Measurements from ENCODE around the gene MVB12B.
"Not testable (repeated sequence)": the region's sequence is repeated elsewhere in the genome, so short reads cannot be mapped to it uniquely, and the experiment has no call there.

MVB12B gene

GRCh38 chr9:126326228-126327005 lies at the start of gene MVB12B:
Gene MVB12B (plus strand): TSS chr9:126326829. CDS start chr9:126326930, 101 bp downstream.
- DNase-seq = no peak

GRCh38 chr9:126283799-126284465 lies 42.7 kb upstream of the MVB12B start:
- DNase-seq = no peak

- not testable (repeated sequence) for DNase-seq
These were observed 41.0 kb upstream of the MVB12B start for GRCh38 chr9:126285652-126286051.

- no peak for DNase-seq
These were observed 39.3 kb upstream of the MVB12B start for GRCh38 chr9:126287166-126287866.

- DNase-seq = no peak
These were observed 35.8 kb upstream of the MVB12B start for GRCh38 chr9:126290871-126291270.

GRCh38 chr9:126291925-126292324 lies 34.7 kb upstream of the MVB12B start:
- no peak for DNase-seq

GRCh38 chr9:126292736-126293521 lies 33.7 kb upstream of the MVB12B start:
- DNase-seq = no peak

- no peak for DNase-seq
These were observed 33.1 kb upstream of the MVB12B start for GRCh38 chr9:126293522-126293889.

GRCh38 chr9:126294331-126295081 lies 32.1 kb upstream of the MVB12B start:
- DNase-seq = no peak

GRCh38 chr9:126295082-126295477 lies 31.5 kb upstream of the MVB12B start:
- DNase-seq = no peak

GRCh38 chr9:126295516-126295915 lies 31.1 kb upstream of the MVB12B start:
- DNase-seq = no peak

GRCh38 chr9:126295936-126296600 lies 30.6 kb upstream of the MVB12B start:
- no peak for DNase-seq

GRCh38 chr9:126296687-126297086 lies 29.9 kb upstream of the MVB12B start:
- DNase-seq = no peak

GRCh38 chr9:126297661-126298060 lies 29.0 kb upstream of the MVB12B start:
- DNase-seq = no peak

GRCh38 chr9:126298063-126298801 lies 28.4 kb upstream of the MVB12B start:
- no peak for DNase-seq

- no peak for DNase-seq
These were observed 26.8 kb upstream of the MVB12B start for GRCh38 chr9:126299706-126300276.

GRCh38 chr9:126301196-126301595 lies 25.4 kb upstream of the MVB12B start:
- no peak for DNase-seq

GRCh38 chr9:126301985-126302603 lies 24.5 kb upstream of the MVB12B start:
- no peak for DNase-seq

GRCh38 chr9:126302730-126303129 lies 23.9 kb upstream of the MVB12B start:
- DNase-seq = no peak

- no peak for DNase-seq
These were observed 23.1 kb upstream of the MVB12B start for GRCh38 chr9:126303488-126303887.
